Ishikawa (cell line): Measurements from ENCODE around the gene FABP6.

Experiments used
- CEBPB ChIP-seq: IDR thresholded peaks from 2 replicates; pipeline ENCODE4 v1.6.1; 2012
- CREB1 ChIP-seq: IDR thresholded peaks from 2 replicates; pipeline ENCODE4 v1.6.1; 2012; ENCODE audit warnings: low read depth
- EP300 ChIP-seq: IDR thresholded peaks from 2 replicates; pipeline ENCODE4 v1.6.1; 2012; ENCODE audit warnings: borderline replicate concordance
- FOXM1 ChIP-seq: IDR thresholded peaks from 2 replicates; pipeline ENCODE4 v1.6.1; 2012; ENCODE audit warnings: low read depth, borderline replicate concordance
- NFIC ChIP-seq: IDR thresholded peaks from 2 replicates; pipeline ENCODE4 v1.6.1; 2012
- TAF1 ChIP-seq: IDR thresholded peaks from 2 replicates; pipeline ENCODE4 v1.6.1; 2012; ENCODE audit warnings: low read depth, mild to moderate bottlenecking
- YY1 ChIP-seq: IDR thresholded peaks from 2 replicates; pipeline ENCODE4 v1.6.1; 2012; ENCODE audit warnings: low read depth
- ZBTB7A ChIP-seq: IDR thresholded peaks from 2 replicates; pipeline ENCODE4 v1.6.1; 2012; ENCODE audit warnings: low read depth
- TF ChIP-seq, protein P1 (sequence below): IDR thresholded peaks from 2 replicates; pipeline ENCODE4 v1.6.1; 2012

DNA sequence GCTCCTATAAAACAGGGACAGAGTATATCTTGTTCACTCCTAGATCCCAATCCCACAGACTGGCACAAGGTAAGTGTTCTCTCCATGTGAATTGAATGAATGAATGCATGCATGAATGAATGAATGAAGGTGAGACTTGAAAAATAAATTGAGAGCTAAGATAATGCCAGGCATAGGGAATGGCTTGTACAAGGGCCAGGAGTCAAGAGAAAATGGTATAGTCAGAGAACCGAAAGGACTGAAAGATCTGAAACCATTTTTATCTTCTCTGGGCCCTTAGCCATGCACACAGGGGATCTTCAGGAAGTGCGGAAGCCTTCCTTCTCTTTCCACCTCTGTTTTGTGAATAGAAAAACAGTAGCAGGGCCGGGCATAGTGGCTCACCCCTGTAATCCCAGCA, 48.4 kb upstream of the FABP6 start:
- no peak for TF ChIP-seq TAF1
- no peak for TF ChIP-seq EP300
- TF ChIP-seq FOXM1, result no peak
- no peak for TF ChIP-seq ZBTB7A
- no peak for TF ChIP-seq CEBPB
- TF ChIP-seq, protein P1, sequence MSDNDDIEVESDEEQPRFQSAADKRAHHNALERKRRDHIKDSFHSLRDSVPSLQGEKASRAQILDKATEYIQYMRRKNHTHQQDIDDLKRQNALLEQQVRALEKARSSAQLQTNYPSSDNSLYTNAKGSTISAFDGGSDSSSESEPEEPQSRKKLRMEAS, result no peak
- no peak for TF ChIP-seq CREB1
- no peak for TF ChIP-seq NFIC
- TF ChIP-seq YY1, result no peak
